GM12864 (cell line): ENCODE data around the gene HHAT.

ENCODE experiments used
- DNase-seq: peaks from one replicate; pipeline ENCODE4 v3.0.0-alpha.2; 2011; ENCODE audit warnings: low read depth
- H3K4me3 ChIP-seq: 2 replicates; pipeline ENCODE4 v1.5.1; 2011; ENCODE audit warnings: mild to moderate bottlenecking, low read depth, low read length, control low read depth
- TF ChIP-seq, protein P1 (sequence below): IDR thresholded peaks from 2 replicates; pipeline ENCODE4 v1.5.1; 2011; ENCODE audit warnings: low read depth, mild to moderate bottlenecking, moderate library complexity, low read length, control low read depth, inconsistent platforms; ENCODE audit errors: missing control alignments

The HHAT gene

DNA sequence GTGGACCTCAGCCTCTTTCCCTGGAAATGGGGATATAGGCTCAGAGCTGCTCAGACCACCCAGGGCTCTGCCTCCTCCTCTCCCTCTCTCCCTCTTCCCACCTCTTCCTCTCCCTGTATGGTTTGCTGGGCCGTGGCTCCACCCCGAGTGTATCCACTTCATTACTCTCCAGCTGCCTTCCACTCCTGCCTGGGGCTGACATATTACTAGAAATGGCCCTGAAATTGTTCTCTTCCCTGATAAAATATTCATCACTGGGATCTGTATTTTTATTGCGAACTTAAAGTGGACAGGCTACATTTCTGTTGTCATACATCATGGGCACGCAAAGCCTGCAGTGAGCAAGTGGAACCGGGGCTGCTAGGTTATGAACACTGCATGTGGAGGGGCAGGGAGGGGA is 225.0 kb downstream of the HHAT start:
- TF ChIP-seq, protein P1, sequence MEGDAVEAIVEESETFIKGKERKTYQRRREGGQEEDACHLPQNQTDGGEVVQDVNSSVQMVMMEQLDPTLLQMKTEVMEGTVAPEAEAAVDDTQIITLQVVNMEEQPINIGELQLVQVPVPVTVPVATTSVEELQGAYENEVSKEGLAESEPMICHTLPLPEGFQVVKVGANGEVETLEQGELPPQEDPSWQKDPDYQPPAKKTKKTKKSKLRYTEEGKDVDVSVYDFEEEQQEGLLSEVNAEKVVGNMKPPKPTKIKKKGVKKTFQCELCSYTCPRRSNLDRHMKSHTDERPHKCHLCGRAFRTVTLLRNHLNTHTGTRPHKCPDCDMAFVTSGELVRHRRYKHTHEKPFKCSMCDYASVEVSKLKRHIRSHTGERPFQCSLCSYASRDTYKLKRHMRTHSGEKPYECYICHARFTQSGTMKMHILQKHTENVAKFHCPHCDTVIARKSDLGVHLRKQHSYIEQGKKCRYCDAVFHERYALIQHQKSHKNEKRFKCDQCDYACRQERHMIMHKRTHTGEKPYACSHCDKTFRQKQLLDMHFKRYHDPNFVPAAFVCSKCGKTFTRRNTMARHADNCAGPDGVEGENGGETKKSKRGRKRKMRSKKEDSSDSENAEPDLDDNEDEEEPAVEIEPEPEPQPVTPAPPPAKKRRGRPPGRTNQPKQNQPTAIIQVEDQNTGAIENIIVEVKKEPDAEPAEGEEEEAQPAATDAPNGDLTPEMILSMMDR: no peak
- no peak overlapping the region for H3K4me3 ChIP-seq
- no peak for DNase-seq

DNA sequence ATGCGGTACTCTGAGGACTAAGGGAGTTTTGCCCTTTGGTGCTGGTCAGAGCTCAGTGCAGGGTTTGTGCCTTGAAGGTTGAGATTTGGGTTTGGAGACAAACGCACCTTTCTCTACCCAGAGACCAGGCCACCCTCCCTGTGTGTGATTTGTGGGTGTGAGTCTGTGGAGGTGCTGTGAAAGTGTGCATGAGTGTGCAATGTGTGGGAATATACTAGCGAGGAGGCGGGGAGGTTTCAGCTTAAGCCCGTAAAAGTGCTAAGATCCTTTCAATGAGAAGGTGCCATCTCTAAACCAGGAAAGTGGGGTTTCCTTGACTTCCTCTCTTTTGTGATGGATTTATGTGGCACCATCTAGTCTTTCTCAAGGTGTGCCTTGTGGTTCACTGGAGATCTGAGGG is 225.7 kb downstream of the HHAT start:
- no peak overlapping the region for H3K4me3 ChIP-seq
- no peak for DNase-seq
- TF ChIP-seq, protein P1: no peak

DNA sequence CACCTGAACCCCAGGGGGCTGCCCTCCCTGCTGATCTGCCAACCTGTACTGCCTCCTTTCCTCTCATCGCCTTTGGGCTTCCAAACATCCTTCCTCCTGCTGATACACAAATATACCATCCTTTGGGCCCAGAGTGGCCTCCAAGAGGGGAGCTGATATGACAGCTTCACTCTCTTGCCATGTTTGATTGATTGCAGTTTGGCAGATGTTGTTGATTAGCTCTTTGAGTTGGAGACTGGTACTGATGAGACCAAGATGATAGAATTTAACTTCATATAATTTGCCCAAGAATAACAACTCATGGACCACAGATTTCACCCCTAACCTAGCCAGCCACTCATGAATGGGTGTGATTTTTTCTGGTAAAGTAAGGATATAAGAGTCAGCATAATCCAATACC is 227.8 kb downstream of the HHAT start:
- no peak overlapping the region for H3K4me3 ChIP-seq
- TF ChIP-seq, protein P1: no peak
- no peak for DNase-seq

DNA sequence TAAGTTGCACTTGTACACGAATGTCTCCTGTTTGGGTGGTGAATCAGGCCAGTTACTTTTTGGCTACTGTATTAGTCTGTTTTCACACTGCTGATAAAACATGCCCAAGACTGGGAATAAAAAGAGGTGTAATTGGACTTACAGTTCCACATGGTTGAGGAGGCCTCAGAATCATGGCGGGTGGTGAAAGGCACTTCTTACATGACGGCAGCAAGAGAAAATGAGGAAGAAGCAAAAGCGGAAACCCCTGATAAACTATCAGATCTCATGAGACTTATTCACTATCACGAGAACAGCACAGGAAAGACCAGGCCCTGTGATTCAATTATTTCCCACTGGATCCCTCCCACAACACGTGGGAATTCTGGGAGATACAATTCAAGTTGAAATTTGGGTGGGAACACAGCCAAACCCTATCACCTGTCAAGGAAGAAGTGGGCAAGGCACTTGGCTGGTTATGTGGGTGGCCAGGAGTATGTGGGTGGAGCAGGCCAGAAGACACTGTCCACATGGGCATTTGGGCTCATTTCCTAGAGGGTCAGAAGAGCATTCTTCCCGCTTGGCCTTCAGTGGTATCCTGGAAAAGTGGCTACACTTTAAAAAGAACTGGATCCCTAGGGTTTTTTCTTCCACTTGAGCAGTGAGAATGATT is 228.8 kb downstream of the HHAT start:
- TF ChIP-seq, protein P1: no peak
- DNase-seq: no peak
- H3K4me3 ChIP-seq: no peak overlapping the region

DNA sequence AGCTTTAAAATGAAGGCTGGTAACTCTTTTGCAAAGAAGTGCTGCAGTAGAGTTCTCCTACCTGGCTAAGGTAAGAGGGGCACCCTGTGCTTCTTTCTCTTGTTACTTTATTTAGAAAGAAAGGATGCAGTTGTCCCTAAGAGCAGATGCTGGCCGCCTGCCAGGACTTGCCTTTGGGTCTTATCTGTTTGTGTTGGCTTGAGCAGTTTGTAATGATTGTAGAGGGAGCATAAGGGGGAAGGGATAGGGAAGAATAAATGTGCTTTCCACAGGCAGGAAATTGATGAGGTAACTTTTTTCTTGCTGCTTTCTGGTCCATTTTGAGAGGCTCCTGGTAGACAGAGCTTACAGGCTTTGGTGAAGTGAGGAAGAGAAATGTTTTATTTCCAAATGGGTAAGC is 229.6 kb downstream of the HHAT start:
- no peak overlapping the region for H3K4me3 ChIP-seq
- no peak for DNase-seq
- TF ChIP-seq, protein P1: no peak

DNA sequence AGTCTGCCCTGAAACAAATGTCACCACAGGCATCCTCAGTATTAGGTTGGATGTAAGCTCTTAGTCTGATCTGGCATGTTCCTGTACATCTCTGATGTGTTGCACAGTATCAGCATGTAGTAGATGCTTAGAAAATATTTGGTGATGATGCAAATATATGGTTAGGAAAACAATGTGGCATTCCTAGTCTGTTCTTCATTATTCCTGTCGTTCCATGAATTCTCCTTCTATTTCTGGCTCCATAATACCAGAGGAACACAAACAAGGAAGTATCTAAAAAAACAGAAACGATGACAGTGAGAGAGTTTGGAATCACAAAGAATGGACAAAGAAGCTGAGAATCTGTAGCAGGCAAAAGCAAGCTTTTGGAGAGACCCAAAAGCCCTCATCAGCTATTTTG is 236.6 kb downstream of the HHAT start:
- DNase-seq: no peak
- H3K4me3 ChIP-seq: no peak overlapping the region
- TF ChIP-seq, protein P1: no peak

DNA sequence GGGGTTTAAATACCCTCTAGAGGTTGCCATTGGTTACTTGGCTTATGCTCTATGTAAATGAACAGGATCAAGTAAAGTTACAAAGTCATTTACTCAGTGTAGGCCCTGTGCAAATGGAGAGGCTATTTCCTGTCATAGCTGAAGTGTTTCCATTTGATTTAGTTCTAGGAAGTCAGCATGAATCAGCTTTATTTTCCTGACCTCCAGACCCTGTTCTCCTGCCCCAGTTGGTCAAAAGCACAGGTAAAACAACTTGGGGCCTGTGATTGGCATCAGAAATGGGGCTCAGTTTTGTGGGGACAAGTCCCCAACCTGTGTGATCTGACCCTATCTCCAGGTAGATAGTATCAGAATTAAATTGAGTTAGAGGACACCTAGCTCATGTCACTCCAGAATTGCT is 239.9 kb downstream of the HHAT start:
- no peak for DNase-seq
- H3K4me3 ChIP-seq: no peak overlapping the region
- TF ChIP-seq, protein P1: no peak
